Peyer's patch (tissue), 4 donors: ENCODE results near the gene MRPL36. TPM values are rescaled to one million over a fixed set of nuclear protein-coding genes. Genes with fewer than 3 reads are reported as not detected.
"Not testable (repeated sequence)": the region's sequence is repeated elsewhere in the genome, so short reads cannot be mapped to it uniquely, and the experiment has no call there.

ENCODE experiments used
- DNase-seq, 3 donors: peaks; one replicate each; pipeline ENCODE4 v3.0.0-alpha.2; 2017 to 2019
- H3K27ac ChIP-seq, 4 donors: fragments of 200-600 bp; sonication (generic); one replicate each; pipeline ENCODE4 v1.5.1; 2016 to 2019
- H3K27me3 ChIP-seq, 2 donors: fragments of 200-600 bp; sonication (generic); one replicate each; pipeline ENCODE4 v1.5.1; 2019
- H3K36me3 ChIP-seq, 3 donors: fragments of 200-600 bp; sonication (generic); one replicate each; pipeline ENCODE4 v1.5.1; 2016 to 2019
- H3K4me1 ChIP-seq, 4 donors: fragments of 200-600 bp; sonication (generic); one replicate each; pipeline ENCODE4 v1.5.1; 2016 to 2019
- H3K4me3 ChIP-seq, 4 donors: fragments of 200-600 bp; sonication (generic); 1 replicate in 3 of 4; 2 replicates in 1 of 4; pipeline ENCODE4 v1.5.1; 2016 to 2019; ENCODE audit warnings: mild to moderate bottlenecking in 1 of 4
- H3K9me3 ChIP-seq, 4 donors: fragments of 200-600 bp; sonication (generic); one replicate each; pipeline ENCODE4 v1.5.1; 2016 to 2019; ENCODE audit warnings: mild to moderate bottlenecking in 1 of 4
- CTCF ChIP-seq, 6 experiments: fragments of 450-650 bp in 4 of 6; fragments of 200-600 bp in 2 of 6; sonication (generic) in 1 of 6; IDR thresholded peaks; one replicate each; pipeline ENCODE4 v1.5.1; 2017 to 2019; ENCODE audit warnings: antibody characterized with exemption in 6 of 6, mild to moderate bottlenecking in 3 of 6, moderate library complexity in 1 of 6
- POLR2A ChIP-seq, 2 donors: fragments of 450-650 bp; IDR thresholded peaks; one replicate each; pipeline ENCODE4 v1.5.1; 2017; ENCODE audit warnings: antibody characterized with exemption in 2 of 2, mild to moderate bottlenecking in 2 of 2, moderate library complexity in 2 of 2
- total RNA-seq, 4 donors: library from RNA; depleted of rRNA; stranded (reverse); fragments of >200 nt; gene quantifications; one replicate each; pipeline ENCODE4 v1.1.0, GENCODE V29; 2016

The MRPL36 gene
- total RNA-seq, 4 donors from 2014 or later, result 21.9 to 23.9 (median 23.3) TPM

- Histone ChIP-seq H3K4me3 (no peak overlapping the region), H3K9me3 (no peaks in the 10 kb centered on the region), H3K36me3 (no peaks in the 10 kb centered on the region), H3K27ac (no peak overlapping the region), H3K27me3 (no peaks in the 10 kb centered on the region), H3K4me1 (no peaks in the 10 kb centered on the region)
- TF ChIP-seq POLR2A (IDR thresholded peaks at IDR 0.05) (no peak), CTCF (IDR thresholded peaks at IDR 0.05) (no peak)
- no peak for DNase-seq
Observed at GRCh38 chr5:1844708-1845436, 45.2 kb upstream of the MRPL36 start.

- not testable (repeated sequence) for H3K27me3 ChIP-seq, H3K9me3 ChIP-seq, H3K4me1 ChIP-seq, H3K4me3 ChIP-seq, H3K36me3 ChIP-seq, H3K27ac ChIP-seq
- DNase-seq, result peak in 1 of 3 donors; percentile 3
Observed at GRCh38 chr5:1843761-1844160, 44.1 kb upstream of the MRPL36 start.

GRCh38 chr5:1842004-1842819 is 42.6 kb upstream of the MRPL36 start:
- Histone ChIP-seq H3K36me3 (no peaks in the 10 kb centered on the region), H3K27ac (no peak overlapping the region), H3K9me3 (no peaks in the 10 kb centered on the region), H3K27me3 (no peaks in the 10 kb centered on the region), H3K4me3 (no peak overlapping the region), H3K4me1 (no peaks in the 10 kb centered on the region)
- TF ChIP-seq POLR2A (IDR thresholded peaks at IDR 0.05) (no peak), CTCF (IDR thresholded peaks at IDR 0.05) (no peak)
- DNase-seq, result peak in 1 of 3 donors; percentile 4

- H3K27me3 ChIP-seq, result no peaks in the 10 kb centered on the region
- TF ChIP-seq POLR2A (IDR thresholded peaks at IDR 0.05) (no peak), CTCF (IDR thresholded peaks at IDR 0.05) (no peak)
- no peaks in the 10 kb centered on the region for H3K4me1 ChIP-seq
- no peak overlapping the region for H3K4me3 ChIP-seq
- H3K9me3 ChIP-seq, result no peaks in the 10 kb centered on the region
- peak in 1 of 3 donors; percentile 16 for DNase-seq
- H3K36me3 ChIP-seq, result no peaks in the 10 kb centered on the region
- H3K27ac ChIP-seq, result no peak overlapping the region
Observed at GRCh38 chr5:1840741-1841521, 41.3 kb upstream of the MRPL36 start.

GRCh38 chr5:1840071-1840547 is 40.5 kb upstream of the MRPL36 start:
- Histone ChIP-seq H3K9me3 (no peaks in the 10 kb centered on the region), H3K4me3 (no peak overlapping the region), H3K36me3 (no peaks in the 10 kb centered on the region), H3K4me1 (no peaks in the 10 kb centered on the region), H3K27me3 (no peaks in the 10 kb centered on the region), H3K27ac (no peak overlapping the region)
- peak in 1 of 3 donors; percentile 28 for DNase-seq
- TF ChIP-seq POLR2A (IDR thresholded peaks at IDR 0.05) (no peak), CTCF (IDR thresholded peaks at IDR 0.05) (no peak)
